Esophagus (tissue), 2 donors: ENCODE measurements around the gene AGK. TPM values are rescaled to one million over a fixed set of nuclear protein-coding genes. Genes with fewer than 3 reads are reported as not detected.

Source experiments
- H3K27ac ChIP-seq, 2 donors: one replicate each; pipeline ENCODE4 v1.5.1; 2013; ENCODE audit warnings: low read depth in 2 of 2, mild to moderate bottlenecking in 2 of 2, inconsistent platforms in 1 of 2, low read length in 1 of 2, moderate library complexity in 1 of 2
- H3K27me3 ChIP-seq, 2 donors: one replicate each; pipeline ENCODE4 v1.6.1; 2013; ENCODE audit warnings: low read length in 2 of 2, control low read depth in 1 of 2, mild to moderate bottlenecking in 1 of 2; ENCODE audit not compliant: insufficient read depth in 2 of 2, control insufficient read depth in 1 of 2
- H3K36me3 ChIP-seq, 2 donors: one replicate each; pipeline ENCODE4 v1.6.1; 2013; ENCODE audit warnings: low read length in 1 of 2; ENCODE audit not compliant: control insufficient read depth in 2 of 2, insufficient read depth in 2 of 2
- H3K4me1 ChIP-seq, 2 donors: one replicate each; pipeline ENCODE4 v1.6.1; 2013; ENCODE audit warnings: low read length in 1 of 2; ENCODE audit not compliant: control insufficient read depth in 2 of 2, insufficient read depth in 2 of 2
- H3K4me3 ChIP-seq, 2 donors: one replicate each; pipeline ENCODE4 v1.5.1; 2013; ENCODE audit warnings: low read length in 2 of 2, mild to moderate bottlenecking in 2 of 2, low read depth in 1 of 2, moderate library complexity in 1 of 2
- H3K9me3 ChIP-seq, 2 donors: one replicate each; pipeline ENCODE4 v1.6.1; 2013; ENCODE audit warnings: mild to moderate bottlenecking in 2 of 2, low read depth in 1 of 2, low read length in 1 of 2, moderate library complexity in 1 of 2; ENCODE audit not compliant: control insufficient read depth in 2 of 2, insufficient read depth in 1 of 2
- WGBS, 2 donors: extraction: QIAGEN DNeasy Blood & Tissue Kit; methylation state at CpG; one replicate each; pipeline ENCODE4 v1.1.7; 2013; 5-methylcytosine and 5-hydroxymethylcytosine counted together
- polyA plus RNA-seq, 2 donors: library from polyadenylated mRNA; stranded (reverse); fragments of 200-250 nt; gene quantifications; one replicate each; pipeline ENCODE4 v1.2.3, GENCODE V29; 2013
- donor health status: healthy with polysubstance abuse.
- donor health status: Bipolar disorder and iron deficiency.

AGK gene
- polyA plus RNA-seq, 2 donors: 11.1 to 12.1 TPM

- Histone ChIP-seq H3K27me3 (no peaks in the 10 kb centered on the region), H3K4me3 (no peak overlapping the region), H3K4me1 (no peaks in the 10 kb centered on the region), H3K36me3 (peaks cover 0 to 4% of the 10 kb centered on the region in 2 donors), H3K9me3 (no peaks in the 10 kb centered on the region), H3K27ac (no peak overlapping the region)
- 95 to 96% methylated on average over 2 of the region's 2 CpGs for WGBS, 2 donors
These were observed 46.8 kb downstream of the AGK start for GRCh38 chr7:141597966-141598365.

GRCh38 chr7:141598408-141598807 lies 47.2 kb downstream of the AGK start:
- no peak overlapping the region for H3K27ac ChIP-seq
- H3K27me3 ChIP-seq: no peaks in the 10 kb centered on the region
- no peaks in the 10 kb centered on the region for H3K9me3 ChIP-seq
- no peaks in the 10 kb centered on the region for H3K4me1 ChIP-seq
- H3K36me3 ChIP-seq: peaks cover 0 to 4% of the 10 kb centered on the region in 2 donors
- H3K4me3 ChIP-seq: no peak overlapping the region
- 93 to 97% methylated on average over 2 of the region's 2 CpGs for WGBS, 2 donors

DNA sequence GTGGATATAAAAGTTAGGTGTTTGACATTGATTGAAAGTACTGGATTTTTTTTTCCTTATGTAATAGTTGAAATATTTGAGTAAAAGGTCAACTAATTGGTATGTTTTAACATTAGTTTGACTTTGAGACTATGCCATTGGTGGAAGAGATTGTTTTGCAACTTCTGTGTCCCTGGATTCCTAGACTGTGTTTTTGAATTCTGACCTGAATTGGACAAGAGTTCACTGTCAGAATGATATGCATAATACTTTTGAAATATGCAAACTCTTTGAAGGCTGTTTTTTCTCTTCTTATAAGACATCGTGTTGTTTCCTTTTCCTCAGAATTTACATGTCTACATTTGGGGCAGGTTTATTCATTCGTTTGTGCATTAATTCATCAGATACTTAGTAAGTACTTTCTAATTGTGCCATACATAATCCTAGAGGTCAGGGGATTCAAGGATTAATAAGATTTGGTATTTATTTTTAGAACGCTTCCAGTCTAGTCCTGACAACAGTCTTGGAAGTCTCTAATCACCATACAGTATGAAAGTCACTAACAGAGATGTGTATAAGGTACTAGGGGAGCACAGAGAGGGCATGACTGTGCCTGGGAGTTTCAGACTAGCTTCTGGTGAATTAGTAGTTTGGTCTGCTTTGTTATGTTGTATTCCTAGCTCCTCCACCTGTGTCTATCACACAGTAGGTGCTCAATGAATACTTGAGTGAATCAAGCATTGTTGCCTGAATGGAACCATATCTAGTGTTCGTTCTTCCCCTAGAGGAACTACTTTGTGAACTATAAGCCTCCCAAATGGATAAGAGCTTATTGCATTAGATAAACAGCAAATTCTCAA lies 49.2 kb downstream of the AGK start:
- Histone ChIP-seq H3K36me3 (peaks cover 0 to 4% of the 10 kb centered on the region in 2 donors), H3K4me1 (no peaks in the 10 kb centered on the region), H3K27ac (no peak overlapping the region), H3K9me3 (no peaks in the 10 kb centered on the region), H3K4me3 (no peak overlapping the region), H3K27me3 (no peaks in the 10 kb centered on the region)
- WGBS, 2 donors: 89 to 90% methylated on average over 4 of the region's 4 CpGs

DNA sequence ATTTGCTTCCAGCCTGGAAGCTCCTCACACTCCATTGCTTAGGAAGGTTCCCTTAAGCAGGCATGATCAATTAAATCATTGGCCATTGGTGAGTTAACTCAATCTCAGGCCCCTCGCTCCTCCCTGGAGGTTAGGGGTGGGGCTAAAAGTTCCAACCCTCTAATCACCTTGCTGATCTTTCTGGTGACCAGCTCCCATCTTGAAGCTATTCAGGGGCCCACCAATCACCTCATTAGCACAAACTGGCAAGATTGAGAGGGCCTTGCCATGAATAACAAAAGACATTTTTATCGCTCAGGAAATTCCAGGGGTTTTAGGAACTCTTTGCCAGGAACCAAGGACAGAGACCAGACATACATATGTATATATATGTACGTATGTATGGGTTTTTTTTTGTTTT lies 58.4 kb downstream of the AGK start:
- H3K36me3 ChIP-seq: peaks cover 0 to 2% of the 10 kb centered on the region in 2 donors
- WGBS, 2 donors: 94 to 95% methylated on average over 3 of the region's 3 CpGs
- no peaks in the 10 kb centered on the region for H3K4me1 ChIP-seq

GRCh38 chr7:141610671-141611070 lies 59.5 kb downstream of the AGK start:
- WGBS, 2 donors: 95 to 98% methylated on average over 1 of the region's 1 CpG
- Histone ChIP-seq H3K36me3 (peaks cover 0 to 2% of the 10 kb centered on the region in 2 donors), H3K27ac (no peak overlapping the region), H3K27me3 (no peaks in the 10 kb centered on the region), H3K4me3 (no peak overlapping the region), H3K9me3 (no peaks in the 10 kb centered on the region), H3K4me1 (no peaks in the 10 kb centered on the region)

More for the DNA sequence above, 58.4 kb downstream of the AGK start:
- no peaks in the 10 kb centered on the region for H3K9me3 ChIP-seq
- no peak overlapping the region for H3K4me3 ChIP-seq
- H3K27me3 ChIP-seq: no peaks in the 10 kb centered on the region
- no peak overlapping the region for H3K27ac ChIP-seq

DNA sequence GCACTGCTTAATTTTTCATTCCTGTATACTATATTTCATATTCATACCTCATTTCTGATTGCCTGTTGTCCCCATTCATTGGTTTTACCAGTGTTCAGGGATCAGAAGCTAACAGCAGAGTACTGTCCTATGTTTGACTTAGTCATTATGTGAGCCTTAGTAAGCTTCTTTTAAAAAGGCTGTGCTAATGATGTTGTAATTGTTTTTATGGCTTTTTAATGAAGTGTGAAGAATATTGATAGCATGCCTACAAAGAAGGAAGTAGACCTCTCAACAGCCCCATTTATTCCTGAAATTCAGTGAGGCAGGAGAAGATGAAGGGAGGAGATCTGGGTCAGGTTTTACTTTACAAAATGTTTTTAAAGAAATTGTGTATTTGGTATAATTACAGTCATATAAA lies 61.7 kb downstream of the AGK start:
- no peaks in the 10 kb centered on the region for H3K4me1 ChIP-seq
- H3K27me3 ChIP-seq: no peaks in the 10 kb centered on the region
- H3K36me3 ChIP-seq: peaks cover 0 to 2% of the 10 kb centered on the region in 2 donors
- no peak overlapping the region for H3K27ac ChIP-seq
- H3K9me3 ChIP-seq: no peaks in the 10 kb centered on the region
- H3K4me3 ChIP-seq: no peak overlapping the region

DNA sequence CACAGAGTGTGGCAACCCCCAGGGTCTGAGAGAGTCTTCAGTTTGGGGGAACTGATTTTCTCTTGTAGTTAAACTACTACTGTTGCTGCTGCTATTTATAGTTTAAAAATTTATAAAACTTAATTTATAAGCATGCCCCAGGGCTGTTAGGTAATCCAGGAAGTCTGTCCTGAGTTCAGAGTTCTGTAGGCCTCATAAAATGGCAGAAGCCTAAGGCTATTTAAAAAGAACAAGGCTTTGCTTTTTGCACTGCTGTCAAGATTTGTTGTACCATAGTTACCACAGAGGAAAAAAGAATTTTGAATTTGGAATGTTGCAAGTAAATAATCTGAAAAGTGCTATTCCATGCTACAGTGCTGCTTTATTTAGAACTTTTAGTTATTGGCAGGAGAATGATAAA lies 66.1 kb downstream of the AGK start:
- H3K27ac ChIP-seq: no peak overlapping the region
- no peak overlapping the region for H3K4me3 ChIP-seq
- H3K27me3 ChIP-seq: no peaks in the 10 kb centered on the region
- H3K9me3 ChIP-seq: no peaks in the 10 kb centered on the region
- H3K4me1 ChIP-seq: no peaks in the 10 kb centered on the region
- no peaks in the 10 kb centered on the region for H3K36me3 ChIP-seq

- H3K9me3 ChIP-seq: no peaks in the 10 kb centered on the region
- H3K27me3 ChIP-seq: no peaks in the 10 kb centered on the region
- no peaks in the 10 kb centered on the region for H3K4me1 ChIP-seq
- WGBS, 2 donors: 92 to 93% methylated on average over 4 of the region's 4 CpGs
- H3K4me3 ChIP-seq: no peak overlapping the region
- peaks cover 0 to 2% of the 10 kb centered on the region in 2 donors for H3K36me3 ChIP-seq
- H3K27ac ChIP-seq: no peak overlapping the region
These were observed 68.5 kb downstream of the AGK start for GRCh38 chr7:141619745-141620144.

DNA sequence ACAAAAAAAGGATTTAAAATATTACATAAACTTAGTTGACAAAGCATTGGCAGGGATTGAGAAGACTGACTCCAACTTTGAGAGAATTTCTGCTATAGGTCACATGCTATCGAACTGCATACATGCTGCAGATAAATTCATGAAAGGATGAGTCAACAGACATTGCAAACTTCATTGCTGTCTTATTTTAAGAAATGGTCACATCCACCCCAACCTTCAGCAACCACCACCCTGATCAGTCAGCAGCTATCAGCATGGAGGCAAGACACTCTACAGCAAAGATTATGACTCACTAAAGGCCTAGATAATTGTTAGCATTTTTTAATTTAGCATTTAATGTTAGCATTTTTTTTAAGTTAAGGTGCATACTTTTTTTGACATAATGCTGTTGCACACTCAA lies 73.6 kb downstream of the AGK start:
- Histone ChIP-seq H3K9me3 (no peaks in the 10 kb centered on the region), H3K27me3 (no peaks in the 10 kb centered on the region), H3K36me3 (peaks cover 0 to 2% of the 10 kb centered on the region in 2 donors), H3K4me1 (no peaks in the 10 kb centered on the region), H3K27ac (no peak overlapping the region), H3K4me3 (no peak overlapping the region)
- 100% methylated on average over 1 of the region's 1 CpG for WGBS, 2 donors

DNA sequence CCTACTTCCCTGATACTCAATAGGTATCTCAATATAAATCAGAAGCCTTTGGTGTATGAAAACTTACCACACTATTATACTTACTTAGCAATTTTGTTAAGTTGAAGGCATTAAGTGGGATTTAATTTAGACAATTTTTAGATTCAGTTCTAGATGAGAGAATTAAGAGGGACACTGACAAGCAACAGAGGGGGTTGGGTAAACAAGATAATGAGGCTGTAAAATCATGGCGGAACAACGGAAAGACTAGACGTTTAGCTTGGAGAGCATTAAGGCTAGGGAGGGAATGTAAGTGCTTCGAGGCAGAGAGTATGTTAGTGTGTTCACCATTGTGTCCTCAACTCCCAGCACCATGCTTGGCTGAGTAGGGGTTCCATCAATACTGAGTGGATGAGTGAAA lies 79.4 kb downstream of the AGK start:
- Histone ChIP-seq H3K27me3 (no peaks in the 10 kb centered on the region), H3K4me3 (no peak overlapping the region), H3K27ac (no peak overlapping the region), H3K9me3 (no peaks in the 10 kb centered on the region), H3K36me3 (peaks cover 0 to 11% of the 10 kb centered on the region in 2 donors), H3K4me1 (no peaks in the 10 kb centered on the region)
- 93 to 96% methylated on average over 4 of the region's 4 CpGs for WGBS, 2 donors
